ENCODE results near the gene ITPK1.
"Not testable (repeated sequence)": the region's sequence is repeated elsewhere in the genome, so short reads cannot be mapped to it uniquely, and the experiment has no call there.

DNA sequence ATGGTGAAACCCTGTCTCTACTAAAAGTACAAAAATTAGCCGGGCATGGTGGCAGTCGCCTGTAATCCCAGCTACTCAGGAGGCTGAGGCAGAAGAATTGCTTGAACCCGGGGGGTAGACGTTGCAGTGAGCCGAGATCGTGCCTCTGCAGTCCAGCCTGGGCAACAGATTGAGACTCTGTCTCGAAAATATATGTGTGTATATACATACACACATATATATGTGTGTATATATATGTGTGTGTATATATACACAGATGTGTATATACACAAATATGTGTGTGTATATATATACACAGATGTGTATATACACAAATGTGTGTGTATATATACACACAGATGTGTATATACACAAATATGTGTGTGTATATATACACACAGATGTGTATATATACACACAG is 42.6 kb upstream of the ITPK1 start:
- TF ChIP-seq, protein P1, sequence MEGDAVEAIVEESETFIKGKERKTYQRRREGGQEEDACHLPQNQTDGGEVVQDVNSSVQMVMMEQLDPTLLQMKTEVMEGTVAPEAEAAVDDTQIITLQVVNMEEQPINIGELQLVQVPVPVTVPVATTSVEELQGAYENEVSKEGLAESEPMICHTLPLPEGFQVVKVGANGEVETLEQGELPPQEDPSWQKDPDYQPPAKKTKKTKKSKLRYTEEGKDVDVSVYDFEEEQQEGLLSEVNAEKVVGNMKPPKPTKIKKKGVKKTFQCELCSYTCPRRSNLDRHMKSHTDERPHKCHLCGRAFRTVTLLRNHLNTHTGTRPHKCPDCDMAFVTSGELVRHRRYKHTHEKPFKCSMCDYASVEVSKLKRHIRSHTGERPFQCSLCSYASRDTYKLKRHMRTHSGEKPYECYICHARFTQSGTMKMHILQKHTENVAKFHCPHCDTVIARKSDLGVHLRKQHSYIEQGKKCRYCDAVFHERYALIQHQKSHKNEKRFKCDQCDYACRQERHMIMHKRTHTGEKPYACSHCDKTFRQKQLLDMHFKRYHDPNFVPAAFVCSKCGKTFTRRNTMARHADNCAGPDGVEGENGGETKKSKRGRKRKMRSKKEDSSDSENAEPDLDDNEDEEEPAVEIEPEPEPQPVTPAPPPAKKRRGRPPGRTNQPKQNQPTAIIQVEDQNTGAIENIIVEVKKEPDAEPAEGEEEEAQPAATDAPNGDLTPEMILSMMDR (IDR thresholded peaks at IDR 0.05) = not testable (repeated sequence)
- TF ChIP-seq POLR2A (IDR thresholded peaks at IDR 0.05; ENCODE audit: low read depth); EP300 (IDR thresholded peaks at IDR 0.05); POLR2AphosphoS5 (IDR thresholded peaks at IDR 0.05): not testable (repeated sequence)

All from esophagus muscularis mucosa (tissue), 4 donors.